Measurements from ENCODE around the gene CNTNAP4. TPM values are rescaled to one million over a fixed set of nuclear protein-coding genes. Genes with fewer than 3 reads are reported as not detected.

The CNTNAP4 gene
- total RNA-seq, 2 donors from 2014 or later: not detected

DNA sequence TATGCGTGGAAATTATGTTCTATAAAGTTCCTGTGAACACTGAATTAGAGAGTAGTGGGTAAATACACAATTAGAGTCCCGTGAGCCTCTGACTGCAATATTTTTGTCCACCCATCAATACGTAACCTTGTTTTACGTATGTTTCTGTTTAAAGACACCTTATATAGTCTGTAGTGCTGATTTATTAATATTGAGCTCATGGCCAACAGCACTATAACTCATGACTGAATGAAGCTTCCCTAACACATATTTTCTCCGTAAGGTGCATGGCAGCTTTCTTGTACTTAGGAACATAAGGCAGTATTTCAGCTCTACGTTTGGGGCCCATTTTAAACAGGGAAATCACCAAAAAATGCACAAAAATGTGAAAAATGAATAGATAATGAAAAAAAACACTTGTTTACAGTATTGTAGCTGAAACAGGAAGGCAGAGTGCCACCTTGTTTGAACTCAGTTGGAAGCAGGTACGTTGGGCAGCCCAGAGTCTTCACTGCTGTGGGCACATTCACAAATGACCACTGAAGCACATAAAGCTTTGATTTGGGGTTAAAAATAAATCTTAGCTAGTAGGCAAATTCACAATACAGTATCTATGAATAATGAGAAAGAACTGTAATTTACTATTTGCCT is 108.5 kb downstream of the CNTNAP4 start:
- no peaks in the 10 kb centered on the region for H3K4me1 Mint-ChIP-seq (ENCODE audit: low read depth)
- H3K4me3 Mint-ChIP-seq: no peak overlapping the region
- no peaks in the 10 kb centered on the region for H3K27me3 Mint-ChIP-seq (ENCODE audit: low read depth)
- DNase-seq: no peak
- no peak overlapping the region for H3K27ac Mint-ChIP-seq
- H3K9me3 Mint-ChIP-seq: peaks cover 0 to 1% of the 10 kb centered on the region in 2 donors
- H3K36me3 Mint-ChIP-seq (ENCODE audit: insufficient read depth in 2 of 2): no peaks in the 10 kb centered on the region
- ATAC-seq (replicated peaks in 1 of 2): no peak

DNA sequence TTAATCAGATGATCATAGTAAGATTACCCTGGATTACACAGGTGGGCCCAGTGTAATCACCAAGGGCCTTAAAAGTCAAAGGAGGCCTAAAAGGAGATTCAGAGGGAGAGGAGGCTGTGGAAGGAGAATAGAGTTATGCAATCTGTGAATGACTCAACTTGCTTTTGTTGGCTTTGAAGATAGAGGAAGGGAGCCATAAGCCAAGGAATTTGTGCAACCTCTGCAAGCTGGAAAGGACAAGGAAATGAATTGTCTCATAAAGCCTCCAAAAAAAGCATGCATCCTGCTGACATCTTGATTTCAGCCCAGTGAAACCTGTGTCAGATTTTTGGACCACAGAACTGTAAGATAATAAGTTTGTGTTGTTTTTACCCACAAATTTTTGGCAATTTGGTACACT is 109.6 kb downstream of the CNTNAP4 start:
- H3K4me3 Mint-ChIP-seq: no peak overlapping the region
- H3K36me3 Mint-ChIP-seq (ENCODE audit: insufficient read depth in 2 of 2): no peaks in the 10 kb centered on the region
- no peaks in the 10 kb centered on the region for H3K27me3 Mint-ChIP-seq (ENCODE audit: low read depth)
- peaks cover 0 to 1% of the 10 kb centered on the region in 2 donors for H3K9me3 Mint-ChIP-seq
- no peak overlapping the region for H3K27ac Mint-ChIP-seq
- DNase-seq: no peak
- no peaks in the 10 kb centered on the region for H3K4me1 Mint-ChIP-seq (ENCODE audit: low read depth)
- ATAC-seq (replicated peaks in 1 of 2): no peak

DNA sequence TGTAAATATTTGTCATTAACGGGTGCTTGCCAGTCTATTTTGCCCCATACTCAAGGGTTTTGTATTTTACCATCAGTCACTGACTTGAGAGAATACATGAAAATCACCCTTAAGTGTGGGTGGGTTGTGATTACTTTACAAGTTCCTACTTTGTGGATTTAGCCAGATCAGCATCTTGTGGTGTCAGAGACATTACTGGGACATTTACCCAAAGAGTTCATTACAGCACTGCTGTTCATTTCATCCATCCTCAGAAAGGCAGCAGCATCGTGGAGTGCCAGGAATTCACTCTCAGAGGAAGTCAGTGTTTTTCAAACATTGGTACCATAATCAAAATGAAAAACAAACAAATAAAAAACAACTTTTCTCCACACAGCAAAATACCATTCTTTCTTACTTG is 110.8 kb downstream of the CNTNAP4 start:
- no peak for DNase-seq
- no peaks in the 10 kb centered on the region for H3K36me3 Mint-ChIP-seq (ENCODE audit: insufficient read depth in 2 of 2)
- no peaks in the 10 kb centered on the region for H3K4me1 Mint-ChIP-seq (ENCODE audit: low read depth)
- H3K9me3 Mint-ChIP-seq: peaks cover 0 to 1% of the 10 kb centered on the region in 2 donors
- ATAC-seq (replicated peaks in 1 of 2): no peak
- no peak overlapping the region for H3K4me3 Mint-ChIP-seq
- no peaks in the 10 kb centered on the region for H3K27me3 Mint-ChIP-seq (ENCODE audit: low read depth)
- no peak overlapping the region for H3K27ac Mint-ChIP-seq

DNA sequence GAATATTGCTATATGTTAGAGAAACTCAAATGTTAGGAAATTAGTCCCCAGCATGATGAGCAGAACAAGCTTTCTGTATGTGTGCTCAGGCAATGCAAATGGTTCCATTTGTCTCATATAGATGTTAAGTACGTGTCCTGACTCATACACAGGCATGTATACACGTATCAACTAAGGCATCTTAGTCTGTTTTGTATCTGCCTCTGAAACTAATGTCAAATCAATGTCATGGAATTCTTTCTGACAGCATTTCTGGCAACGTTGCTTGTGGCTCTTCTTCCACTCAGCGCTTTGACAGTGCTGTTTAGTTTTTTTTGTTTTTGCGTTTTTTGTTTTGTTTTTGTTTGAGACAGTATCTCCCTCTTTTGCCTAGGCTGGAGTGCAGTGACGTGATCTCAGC is 111.9 kb downstream of the CNTNAP4 start:
- Mint-ChIP-seq H3K36me3 (ENCODE audit: insufficient read depth in 2 of 2) (no peaks in the 10 kb centered on the region), H3K9me3 (peaks cover 0 to 1% of the 10 kb centered on the region in 2 donors), H3K27ac (no peak overlapping the region), H3K27me3 (ENCODE audit: low read depth) (no peaks in the 10 kb centered on the region), H3K4me3 (no peak overlapping the region), H3K4me1 (ENCODE audit: low read depth) (no peaks in the 10 kb centered on the region)
- ATAC-seq (replicated peaks in 1 of 2) (no peak), DNase-seq (no peak)

DNA sequence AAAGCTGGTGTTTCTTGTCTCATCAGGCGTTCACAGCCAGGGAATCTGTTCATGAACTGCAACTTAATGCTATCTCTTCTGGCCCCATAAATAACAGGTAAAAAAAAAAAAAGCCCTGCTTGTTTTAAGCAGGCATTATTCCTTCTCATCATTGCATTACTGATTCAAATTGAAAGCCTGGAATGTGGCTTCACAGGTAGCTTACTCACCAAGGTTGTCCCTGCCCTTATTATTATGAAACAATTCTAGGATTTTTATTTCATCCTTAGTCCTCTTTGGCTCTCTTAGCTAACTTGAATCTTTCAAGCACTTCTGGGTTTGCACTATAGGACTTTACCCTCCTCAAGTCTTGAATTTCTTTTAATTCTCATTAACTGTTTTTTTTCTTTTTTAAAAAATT is 113.3 kb downstream of the CNTNAP4 start:
- peaks cover 0 to 1% of the 10 kb centered on the region in 2 donors for H3K9me3 Mint-ChIP-seq
- ATAC-seq (replicated peaks in 1 of 2) (no peak), DNase-seq (no peak)
- no peaks in the 10 kb centered on the region for H3K4me1 Mint-ChIP-seq (ENCODE audit: low read depth)
- H3K27ac Mint-ChIP-seq: no peak overlapping the region
- H3K36me3 Mint-ChIP-seq (ENCODE audit: insufficient read depth in 2 of 2): no peaks in the 10 kb centered on the region
- H3K27me3 Mint-ChIP-seq (ENCODE audit: low read depth): no peaks in the 10 kb centered on the region
- H3K4me3 Mint-ChIP-seq: no peak overlapping the region

DNA sequence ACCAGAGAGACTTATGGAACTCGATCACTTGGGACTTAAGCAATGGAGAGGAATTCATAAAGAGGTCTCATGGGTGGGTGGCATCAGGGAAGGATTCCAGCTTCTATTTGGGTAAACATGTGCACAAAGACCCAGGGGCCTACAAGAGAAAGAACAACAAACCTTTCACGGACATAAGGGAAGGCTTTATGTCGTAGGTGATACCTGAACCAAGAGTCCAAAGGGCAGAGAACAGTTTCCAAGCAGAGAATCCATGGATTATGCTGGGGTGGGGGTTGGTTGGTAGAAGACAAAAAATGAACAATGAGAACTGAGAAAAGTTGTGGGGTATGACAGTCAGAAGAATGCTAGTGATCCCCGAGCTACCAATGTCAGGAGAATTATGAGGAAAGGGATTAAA is 119.8 kb downstream of the CNTNAP4 start:
- Mint-ChIP-seq H3K4me3 (no peak overlapping the region), H3K36me3 (ENCODE audit: insufficient read depth in 2 of 2) (no peaks in the 10 kb centered on the region), H3K27me3 (ENCODE audit: low read depth) (no peaks in the 10 kb centered on the region), H3K27ac (no peak overlapping the region), H3K4me1 (ENCODE audit: low read depth) (no peaks in the 10 kb centered on the region), H3K9me3 (peaks cover 3 to 11% of the 10 kb centered on the region in 2 donors)
- DNase-seq: no peak
- ATAC-seq (replicated peaks in 1 of 2): no peak

DNA sequence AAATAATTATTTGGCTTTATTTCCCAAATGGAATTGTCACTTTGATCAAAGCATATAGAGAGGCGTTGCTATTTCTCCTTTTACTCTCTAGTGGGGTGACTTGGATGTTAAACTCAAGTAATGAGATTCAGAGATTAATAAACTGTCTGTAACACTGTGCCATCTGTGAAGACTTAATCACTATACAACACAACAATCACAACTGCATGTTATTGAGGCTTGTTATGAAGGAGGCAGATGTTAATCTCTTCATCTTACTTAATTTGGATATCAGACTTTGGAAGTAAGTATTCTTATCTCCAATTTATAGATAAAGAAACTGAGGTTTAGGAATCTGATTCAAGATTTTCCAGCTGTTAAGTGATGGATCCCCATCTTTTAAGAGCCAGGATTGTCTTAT is 132.5 kb downstream of the CNTNAP4 start:
- no peak for DNase-seq
- H3K27ac Mint-ChIP-seq: no peak overlapping the region
- H3K27me3 Mint-ChIP-seq (ENCODE audit: low read depth): no peaks in the 10 kb centered on the region
- H3K4me3 Mint-ChIP-seq: no peak overlapping the region
- H3K4me1 Mint-ChIP-seq (ENCODE audit: low read depth): no peaks in the 10 kb centered on the region
- ATAC-seq (replicated peaks in 1 of 2): no peak
- H3K9me3 Mint-ChIP-seq: peaks cover 0 to 5% of the 10 kb centered on the region in 2 donors
- no peaks in the 10 kb centered on the region for H3K36me3 Mint-ChIP-seq (ENCODE audit: insufficient read depth in 2 of 2)

DNA sequence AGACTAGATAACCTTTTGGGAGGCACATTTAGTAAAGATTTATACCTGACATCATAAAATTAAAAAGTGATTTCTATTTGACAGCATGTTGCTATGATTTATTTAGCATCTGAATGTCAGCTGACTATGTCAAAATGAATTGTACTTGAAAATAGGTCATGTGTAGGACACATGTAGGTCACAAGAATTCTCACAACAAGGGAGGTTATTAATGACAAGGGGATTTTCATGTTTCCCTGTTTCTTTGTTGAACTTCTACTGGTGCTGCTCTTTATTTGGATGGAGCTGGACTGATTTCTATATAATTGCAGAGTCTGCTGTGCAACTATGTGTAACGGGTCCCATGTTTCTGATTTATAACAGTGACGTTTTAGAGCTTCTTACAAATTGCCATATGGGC is 144.4 kb downstream of the CNTNAP4 start:
- Mint-ChIP-seq H3K4me3 (no peak overlapping the region), H3K9me3 (peaks cover 2 to 4% of the 10 kb centered on the region in 2 donors), H3K27ac (no peak overlapping the region), H3K4me1 (ENCODE audit: low read depth) (no peaks in the 10 kb centered on the region), H3K36me3 (ENCODE audit: insufficient read depth in 2 of 2) (no peaks in the 10 kb centered on the region), H3K27me3 (ENCODE audit: low read depth) (no peaks in the 10 kb centered on the region)
- ATAC-seq (replicated peaks in 1 of 2) (no peak), DNase-seq (no peak)

DNA sequence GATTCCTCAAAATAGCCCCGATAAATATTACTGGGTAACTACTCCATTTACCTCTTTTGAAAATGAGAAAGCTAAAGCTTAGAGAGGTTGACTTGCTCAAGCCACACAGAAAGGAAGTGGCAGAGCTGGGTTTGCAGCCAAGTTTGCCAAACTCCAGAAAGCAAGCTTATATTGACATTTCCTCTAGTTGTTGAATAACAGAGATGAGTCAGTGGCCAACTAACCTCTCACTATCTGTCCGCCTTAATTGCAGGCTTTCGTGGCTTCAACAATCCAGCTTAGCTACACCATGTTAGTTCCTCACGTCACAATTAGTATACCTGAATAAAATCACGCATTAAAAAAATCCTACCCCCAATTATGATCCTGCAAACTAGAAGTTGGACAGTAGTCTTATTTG is 151.7 kb downstream of the CNTNAP4 start:
- no peak for DNase-seq
- ATAC-seq (replicated peaks in 1 of 2): no peak
- no peaks in the 10 kb centered on the region for H3K4me1 Mint-ChIP-seq (ENCODE audit: low read depth)
- H3K27me3 Mint-ChIP-seq (ENCODE audit: low read depth): no peaks in the 10 kb centered on the region
- no peak overlapping the region for H3K27ac Mint-ChIP-seq
- H3K4me3 Mint-ChIP-seq: no peak overlapping the region
- H3K36me3 Mint-ChIP-seq (ENCODE audit: insufficient read depth in 2 of 2): no peaks in the 10 kb centered on the region
- peaks cover 0 to 3% of the 10 kb centered on the region in 2 donors for H3K9me3 Mint-ChIP-seq

DNA sequence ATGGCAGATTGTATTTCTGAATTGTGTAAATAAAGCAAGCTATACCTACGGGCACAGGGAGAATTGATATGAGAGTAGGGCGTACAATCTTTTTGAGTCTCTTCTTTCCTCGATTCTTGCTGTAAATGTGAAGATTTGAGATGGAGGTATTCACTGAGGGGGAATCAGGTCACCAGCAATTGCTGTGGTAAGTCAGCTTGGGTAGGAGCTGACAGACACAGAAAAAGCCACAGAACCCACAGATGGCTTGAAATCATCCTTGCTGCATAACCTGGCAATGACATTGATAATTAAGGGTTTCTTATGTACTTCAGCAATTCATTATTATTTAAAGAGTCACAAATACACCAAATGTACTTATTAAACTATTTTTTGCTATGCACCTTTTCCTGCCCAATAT is 164.2 kb downstream of the CNTNAP4 start:
- Mint-ChIP-seq H3K4me1 (ENCODE audit: low read depth) (no peaks in the 10 kb centered on the region), H3K27ac (no peak overlapping the region), H3K9me3 (peaks cover 1 to 4% of the 10 kb centered on the region in 2 donors), H3K4me3 (no peak overlapping the region), H3K27me3 (ENCODE audit: low read depth) (no peaks in the 10 kb centered on the region), H3K36me3 (ENCODE audit: insufficient read depth in 2 of 2) (no peaks in the 10 kb centered on the region)
- DNase-seq (no peak), ATAC-seq (replicated peaks in 1 of 2) (no peak)

DNA sequence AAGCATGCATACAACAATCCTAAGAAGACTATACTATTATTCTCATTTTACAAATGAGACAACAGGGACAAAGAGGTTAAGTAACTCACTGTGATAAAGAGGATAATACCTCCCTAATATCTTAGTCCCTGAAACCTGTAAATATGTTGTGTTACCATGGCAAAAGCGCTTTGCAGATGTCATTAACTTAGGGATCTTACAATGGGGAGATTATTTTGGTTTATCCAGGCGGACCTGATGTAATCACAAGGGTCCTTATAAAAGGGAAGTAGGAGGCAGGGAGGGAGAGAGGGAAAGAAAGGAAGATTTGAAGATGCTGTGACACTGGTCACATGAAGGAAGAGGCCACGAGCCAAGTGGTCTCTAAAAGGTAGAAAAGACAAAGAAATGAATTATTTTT is 164.7 kb downstream of the CNTNAP4 start:
- H3K9me3 Mint-ChIP-seq: peaks cover 3 to 5% of the 10 kb centered on the region in 2 donors
- H3K4me1 Mint-ChIP-seq (ENCODE audit: low read depth): no peaks in the 10 kb centered on the region
- ATAC-seq (replicated peaks in 1 of 2) (no peak), DNase-seq (no peak)
- no peaks in the 10 kb centered on the region for H3K36me3 Mint-ChIP-seq (ENCODE audit: insufficient read depth in 2 of 2)
- H3K27me3 Mint-ChIP-seq (ENCODE audit: low read depth): no peaks in the 10 kb centered on the region
- H3K27ac Mint-ChIP-seq: no peak overlapping the region
- H3K4me3 Mint-ChIP-seq: no peak overlapping the region

DNA sequence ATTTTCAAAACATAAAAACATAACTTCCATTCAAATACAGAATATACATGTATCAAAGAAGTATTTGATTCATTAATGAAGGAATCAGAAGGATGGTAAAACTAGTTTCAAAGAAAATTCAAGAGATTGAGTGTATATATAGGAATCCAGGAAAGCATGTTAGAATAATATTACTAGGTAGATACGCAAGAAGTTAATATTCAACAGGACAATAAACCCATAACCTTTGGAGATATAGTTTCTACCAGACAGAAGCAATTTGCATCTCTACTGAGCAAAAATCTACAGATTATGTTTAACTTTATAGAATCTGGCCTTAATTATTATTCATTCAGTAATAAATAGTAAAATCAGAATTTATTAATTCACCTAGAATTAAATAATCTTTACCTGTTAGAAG is 166.8 kb downstream of the CNTNAP4 start:
- no peak overlapping the region for H3K4me3 Mint-ChIP-seq
- no peak for ATAC-seq (replicated peaks in 1 of 2)

DNA sequence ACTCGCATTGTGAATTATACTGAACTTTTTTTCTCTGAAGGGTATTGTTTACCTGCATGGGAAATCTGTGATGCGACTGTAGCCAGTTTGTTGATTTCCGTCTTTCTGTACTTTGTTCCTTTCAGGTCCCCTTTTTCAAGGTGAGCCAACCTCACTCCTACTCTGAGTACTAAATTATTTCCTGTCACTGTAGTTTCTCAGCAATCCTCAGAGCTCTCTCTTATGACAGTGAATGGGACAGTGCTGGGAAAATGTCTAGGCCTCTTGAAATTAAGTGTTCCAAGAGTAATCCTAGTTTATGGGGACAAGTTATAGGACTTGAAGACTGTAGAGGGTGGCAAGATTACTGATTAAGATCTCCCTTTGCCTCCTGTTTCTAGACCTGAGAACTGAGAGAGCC is 167.6 kb downstream of the CNTNAP4 start:
- no peaks in the 10 kb centered on the region for H3K27me3 Mint-ChIP-seq (ENCODE audit: low read depth)
- no peaks in the 10 kb centered on the region for H3K36me3 Mint-ChIP-seq (ENCODE audit: insufficient read depth in 2 of 2)
- H3K9me3 Mint-ChIP-seq: peaks cover 3 to 5% of the 10 kb centered on the region in 2 donors
- no peak for DNase-seq
- H3K27ac Mint-ChIP-seq: no peak overlapping the region
- H3K4me1 Mint-ChIP-seq (ENCODE audit: low read depth): no peaks in the 10 kb centered on the region
- H3K4me3 Mint-ChIP-seq: no peak overlapping the region
- ATAC-seq (replicated peaks in 1 of 2): no peak

More for the DNA sequence above, 166.8 kb downstream of the CNTNAP4 start:
- no peaks in the 10 kb centered on the region for H3K4me1 Mint-ChIP-seq (ENCODE audit: low read depth)
- H3K27ac Mint-ChIP-seq: no peak overlapping the region
- peaks cover 3 to 5% of the 10 kb centered on the region in 2 donors for H3K9me3 Mint-ChIP-seq
- DNase-seq: no peak
- no peaks in the 10 kb centered on the region for H3K27me3 Mint-ChIP-seq (ENCODE audit: low read depth)
- no peaks in the 10 kb centered on the region for H3K36me3 Mint-ChIP-seq (ENCODE audit: insufficient read depth in 2 of 2)

DNA sequence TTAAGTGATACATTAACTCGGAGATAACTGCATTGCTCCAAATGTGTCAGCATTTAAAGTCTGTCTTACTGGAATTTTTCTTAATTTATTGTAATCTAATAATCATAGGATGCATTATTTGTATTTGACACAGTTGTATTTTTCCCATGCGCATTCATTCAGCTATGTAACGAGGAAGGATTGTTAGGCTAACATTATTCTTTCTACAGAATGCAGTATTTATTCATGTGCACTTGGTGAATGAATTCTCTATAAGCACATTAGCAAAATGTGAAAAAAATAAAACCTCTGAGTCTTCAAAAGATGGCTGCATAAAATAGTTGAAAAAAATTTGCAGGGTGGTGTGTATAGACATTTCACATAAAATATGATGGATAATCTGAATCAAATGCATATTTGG is 168.6 kb downstream of the CNTNAP4 start:
- H3K36me3 Mint-ChIP-seq (ENCODE audit: insufficient read depth in 2 of 2): no peaks in the 10 kb centered on the region
- no peaks in the 10 kb centered on the region for H3K4me1 Mint-ChIP-seq (ENCODE audit: low read depth)
- no peak for ATAC-seq (replicated peaks in 1 of 2)
- H3K4me3 Mint-ChIP-seq: no peak overlapping the region
- no peak overlapping the region for H3K27ac Mint-ChIP-seq
- DNase-seq: no peak
- peaks cover 3 to 5% of the 10 kb centered on the region in 2 donors for H3K9me3 Mint-ChIP-seq
- H3K27me3 Mint-ChIP-seq (ENCODE audit: low read depth): no peaks in the 10 kb centered on the region

Measured in activated T-cell treated with anti-CD3 and anti-CD28 coated beads, Interleukin-2, amount 50 U/mL, for 72 hours (primary cell).